Tibial nerve (tissue), 4 donors: ENCODE data around the gene IFI27L2. TPM values are rescaled to one million over a fixed set of nuclear protein-coding genes. Genes with fewer than 3 reads are reported as not detected.

ENCODE experiments used
- DNase-seq, 2 donors: peaks; one replicate each; pipeline ENCODE4 v3.0.0-alpha.2; 2019; ENCODE audit warnings: low spot score in 2 of 2
- H3K27ac ChIP-seq, 4 donors: fragments of 200-600 bp; sonication (generic) in 3 of 4; one replicate each; pipeline ENCODE4 v1.5.1; 2017 to 2019; ENCODE audit warnings: mild to moderate bottlenecking in 1 of 4
- H3K27me3 ChIP-seq, 2 donors: fragments of 200-600 bp; sonication (generic) in 1 of 2; one replicate each; pipeline versions ENCODE4 v1.5.1 to v1.6.0; 2017 to 2019
- H3K36me3 ChIP-seq, 3 donors: fragments of 200-600 bp; sonication (generic); one replicate each; pipeline ENCODE4 v1.5.1; 2018 to 2019
- H3K4me1 ChIP-seq, 4 donors: fragments of 200-600 bp; sonication (generic) in 3 of 4; one replicate each; pipeline ENCODE4 v1.5.1; 2017 to 2019
- H3K4me3 ChIP-seq, 4 donors: fragments of 200-600 bp; sonication (generic) in 3 of 4; one replicate each; pipeline ENCODE4 v1.5.1; 2017 to 2019; ENCODE audit warnings: mild to moderate bottlenecking in 1 of 4, moderate library complexity in 1 of 4
- H3K9me3 ChIP-seq, 4 donors: fragments of 200-600 bp; sonication (generic) in 3 of 4; one replicate each; pipeline ENCODE4 v1.5.1; 2017 to 2019
- EP300 ChIP-seq, 2 donors: sonication (generic); formaldehyde crosslinking; IDR thresholded peaks; one replicate each; pipeline ENCODE4 v1.6.1; 2017; ENCODE audit warnings: antibody characterized with exemption in 2 of 2, mild to moderate bottlenecking in 1 of 2
- POLR2A ChIP-seq, 2 donors: fragments of 450-650 bp; IDR thresholded peaks; one replicate each; pipeline ENCODE4 v1.6.1; 2017; ENCODE audit warnings: antibody characterized with exemption in 2 of 2, mild to moderate bottlenecking in 2 of 2, moderate library complexity in 2 of 2
- WGBS, 2 donors: methylation state at CpG; one replicate each; pipeline ENCODE4 v1.1.5; 2018; 5-methylcytosine and 5-hydroxymethylcytosine counted together
- total RNA-seq, 4 donors: library from RNA; depleted of rRNA; stranded (reverse); fragments of >200 nt; gene quantifications; one replicate each; pipeline ENCODE4 v1.1.0, GENCODE V29; 2016
- TF ChIP-seq, protein P1 (sequence below), 5 experiments: fragments of 200-600 bp in 3 of 5; fragments of 450-650 bp in 2 of 5; sonication (generic) in 3 of 5; IDR thresholded peaks; one replicate each; pipeline ENCODE4 v1.5.1; 2016 to 2019; ENCODE audit warnings: antibody characterized with exemption in 5 of 5, mild to moderate bottlenecking in 3 of 5, moderate library complexity in 2 of 5

IFI27L2 gene
- total RNA-seq, 4 donors from 2014 or later = 76.8 to 146 (median 129) TPM

GRCh38 chr14:94174604-94175010, 45.2 kb upstream of the IFI27L2 start:
- Histone ChIP-seq H3K4me1 (peaks cover 0 to 27% (median 13%) of the 10 kb centered on the region in 4 donors), H3K9me3 (no peaks in the 10 kb centered on the region), H3K4me3 (peak overlapping the region; percentile 34 to 79 (median 53)), H3K27me3 (peaks cover 0 to 56% of the 10 kb centered on the region in 2 donors), H3K36me3 (no peaks in the 10 kb centered on the region), H3K27ac (peak overlapping the region in 1 of 4 donors; percentile 71)
- DNase-seq = no peak
- TF ChIP-seq, protein P1, sequence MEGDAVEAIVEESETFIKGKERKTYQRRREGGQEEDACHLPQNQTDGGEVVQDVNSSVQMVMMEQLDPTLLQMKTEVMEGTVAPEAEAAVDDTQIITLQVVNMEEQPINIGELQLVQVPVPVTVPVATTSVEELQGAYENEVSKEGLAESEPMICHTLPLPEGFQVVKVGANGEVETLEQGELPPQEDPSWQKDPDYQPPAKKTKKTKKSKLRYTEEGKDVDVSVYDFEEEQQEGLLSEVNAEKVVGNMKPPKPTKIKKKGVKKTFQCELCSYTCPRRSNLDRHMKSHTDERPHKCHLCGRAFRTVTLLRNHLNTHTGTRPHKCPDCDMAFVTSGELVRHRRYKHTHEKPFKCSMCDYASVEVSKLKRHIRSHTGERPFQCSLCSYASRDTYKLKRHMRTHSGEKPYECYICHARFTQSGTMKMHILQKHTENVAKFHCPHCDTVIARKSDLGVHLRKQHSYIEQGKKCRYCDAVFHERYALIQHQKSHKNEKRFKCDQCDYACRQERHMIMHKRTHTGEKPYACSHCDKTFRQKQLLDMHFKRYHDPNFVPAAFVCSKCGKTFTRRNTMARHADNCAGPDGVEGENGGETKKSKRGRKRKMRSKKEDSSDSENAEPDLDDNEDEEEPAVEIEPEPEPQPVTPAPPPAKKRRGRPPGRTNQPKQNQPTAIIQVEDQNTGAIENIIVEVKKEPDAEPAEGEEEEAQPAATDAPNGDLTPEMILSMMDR (IDR thresholded peaks at IDR 0.05) = no peak
- 1 to 3% methylated on average over 30 to 32 of the region's 39 CpGs for WGBS, 2 donors

GRCh38 chr14:94173885-94174603, 44.6 kb upstream of the IFI27L2 start, which contains the start of gene PPP4R4:
Gene PPP4R4, plus strand, starts transcription at chr14:94174322. Its CDS starts 144 bp downstream, at chr14:94174466.
- Histone ChIP-seq H3K27me3 (peaks cover 0 to 51% of the 10 kb centered on the region in 2 donors), H3K27ac (peak within 1 kb of the TSS in 3 of 4 donors; percentile 4 to 78 (median 21)), H3K9me3 (no peaks in the 10 kb centered on the region), H3K36me3 (no peaks in the 10 kb centered on the region), H3K4me1 (peaks cover 0 to 27% (median 13%) of the 10 kb centered on the region in 4 donors), H3K4me3 (peak within 1 kb of the TSS; percentile 34 to 79 (median 53))
- TF ChIP-seq EP300 (IDR thresholded peaks at IDR 0.05) = no peak
- TF ChIP-seq, protein P1 (IDR thresholded peaks at IDR 0.05) = peak in 1 of 5 experiments; percentile 13
- no peak for TF ChIP-seq POLR2A (IDR thresholded peaks at IDR 0.05)
- peak; percentile 29 to 38 for DNase-seq
- WGBS, 2 donors = 1 to 2% methylated on average over 14 to 37 of the region's 84 CpGs

DNA sequence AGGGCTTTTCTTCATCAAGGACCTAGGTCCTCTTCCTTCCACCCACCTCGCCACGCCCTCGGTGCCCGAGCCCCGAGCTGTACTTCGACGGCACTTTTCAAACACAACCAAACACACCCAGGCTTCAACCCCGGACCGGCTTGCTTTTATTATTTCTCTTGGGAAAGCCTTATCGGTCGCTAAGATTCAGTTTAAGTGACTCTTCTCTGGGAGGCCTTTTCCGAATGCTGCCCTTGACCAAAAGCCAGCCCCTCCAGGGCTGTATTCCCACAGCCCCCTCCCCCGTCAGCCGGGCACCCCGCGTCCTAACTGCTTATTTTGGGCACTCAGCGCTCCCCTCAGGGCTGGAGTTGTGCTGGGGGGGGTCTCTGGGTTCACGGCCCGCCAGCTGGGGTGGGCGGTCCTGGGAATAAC, 44.1 kb upstream of the IFI27L2 start:
- peak in 1 of 2 donors; percentile 13 for DNase-seq
- Histone ChIP-seq H3K9me3 (no peaks in the 10 kb centered on the region), H3K4me3 (peak overlapping the region; percentile 32 to 79 (median 50)), H3K36me3 (no peaks in the 10 kb centered on the region), H3K4me1 (peaks cover 0 to 27% (median 13%) of the 10 kb centered on the region in 4 donors), H3K27ac (peak overlapping the region in 3 of 4 donors; percentile 4 to 78 (median 21)), H3K27me3 (peaks cover 0 to 46% of the 10 kb centered on the region in 2 donors)
- TF ChIP-seq, protein P1 (IDR thresholded peaks at IDR 0.05) = no peak
- TF ChIP-seq POLR2A (IDR thresholded peaks at IDR 0.05) (no peak), EP300 (IDR thresholded peaks at IDR 0.05) (no peak)
- 3 to 6% methylated on average over 16 to 20 of the region's 20 CpGs for WGBS, 2 donors

DNA sequence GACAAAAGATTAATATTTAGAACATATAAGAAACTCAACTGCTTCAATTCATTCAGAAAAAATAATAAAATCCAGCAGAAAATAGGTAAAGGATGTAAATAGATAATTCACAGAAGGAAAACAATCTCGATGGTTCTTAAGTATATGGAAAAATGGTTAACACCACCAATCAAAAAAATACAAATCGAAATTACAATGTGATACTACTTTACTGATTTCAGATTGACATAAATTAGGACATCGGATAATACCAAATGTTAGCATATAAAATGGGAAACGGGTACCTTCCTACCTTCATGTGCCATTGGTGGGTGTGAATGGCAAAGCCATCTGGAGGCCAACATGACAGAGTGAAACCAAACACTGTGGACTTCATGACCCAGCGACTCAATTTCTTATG, 43.1 kb upstream of the IFI27L2 start:
- no peak overlapping the region for H3K4me3 ChIP-seq
- H3K4me1 ChIP-seq = peaks cover 0 to 27% (median 13%) of the 10 kb centered on the region in 4 donors
- H3K9me3 ChIP-seq = no peaks in the 10 kb centered on the region
- DNase-seq = no peak
- 79% methylated on average over 5 of the region's 5 CpGs for WGBS, 2 donors
- peaks cover 0 to 38% of the 10 kb centered on the region in 2 donors for H3K27me3 ChIP-seq
- H3K36me3 ChIP-seq = no peaks in the 10 kb centered on the region
- H3K27ac ChIP-seq = no peak overlapping the region
- TF ChIP-seq EP300 (IDR thresholded peaks at IDR 0.05) = no peak
- TF ChIP-seq, protein P1 (IDR thresholded peaks at IDR 0.05) = no peak
- TF ChIP-seq POLR2A (IDR thresholded peaks at IDR 0.05) = no peak

DNA sequence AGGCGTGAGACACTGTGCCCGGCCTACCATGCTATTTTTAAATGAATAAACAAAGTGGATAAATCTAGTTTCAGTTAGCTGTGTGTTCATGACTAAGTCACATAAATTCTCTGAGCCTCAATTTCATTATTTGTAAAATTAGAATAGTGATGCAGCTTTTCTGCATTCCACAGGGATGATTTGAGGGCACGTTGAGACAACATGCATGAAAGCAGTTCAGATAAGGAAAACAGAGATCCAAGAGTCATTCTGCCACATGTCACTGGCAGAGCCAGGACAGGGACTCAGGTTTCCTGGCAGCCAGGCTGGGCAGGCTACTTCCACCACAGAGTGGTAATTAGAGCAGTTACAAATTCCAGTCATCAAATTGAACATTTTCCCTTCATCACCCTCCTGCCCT, 41.8 kb upstream of the IFI27L2 start:
- TF ChIP-seq, protein P1 (IDR thresholded peaks at IDR 0.05) = no peak
- TF ChIP-seq POLR2A (IDR thresholded peaks at IDR 0.05) (no peak), EP300 (IDR thresholded peaks at IDR 0.05) (no peak)
- Histone ChIP-seq H3K4me1 (peaks cover 0 to 27% (median 13%) of the 10 kb centered on the region in 4 donors), H3K36me3 (no peaks in the 10 kb centered on the region), H3K9me3 (no peaks in the 10 kb centered on the region), H3K27ac (no peak overlapping the region), H3K4me3 (no peak overlapping the region), H3K27me3 (peaks cover 0 to 24% of the 10 kb centered on the region in 2 donors)
- 49 to 61% methylated on average over 3 of the region's 3 CpGs for WGBS, 2 donors
- no peak for DNase-seq
